ENCODE data around the gene BNC2. TPM values are rescaled to one million over a fixed set of nuclear protein-coding genes. Genes with fewer than 3 reads are reported as not detected.

Gene BNC2
- total and polyA plus RNA-seq, 2 of the 13 experiments (the other 11 are each of a cell fraction or from before 2014, with no cell fraction given) = not detected

DNA sequence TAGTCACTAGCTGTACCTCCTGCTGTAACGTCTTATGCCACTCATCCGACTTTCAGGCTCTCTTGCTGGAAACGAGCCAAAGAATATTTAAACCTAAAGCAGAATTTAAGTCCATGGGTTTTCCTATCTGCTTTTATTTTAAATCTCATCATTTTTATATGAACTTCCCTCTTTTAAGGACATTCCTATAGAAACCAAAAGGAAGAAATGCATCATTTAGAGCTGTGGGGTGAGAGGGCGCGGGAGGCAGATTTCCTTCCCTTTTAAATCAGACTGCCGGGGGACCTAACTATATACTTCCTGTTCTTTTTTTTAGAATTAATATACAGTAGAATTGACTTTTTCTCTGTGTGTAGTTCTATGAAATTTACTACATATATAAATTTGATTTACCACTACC is 468.8 kb downstream of the BNC2 start:
- WGBS (ENCODE audit: low lambda C conversion rate) = 43% methylated on average over 6 of the region's 6 CpGs
- FAIRE-seq (no peak), ATAC-seq (no peak), DNase-seq (ENCODE audit: low spot score) (no peak)
- Histone ChIP-seq H3K9me3 (ENCODE audit: low read length) (no peaks in the 10 kb centered on the region), H3K9ac (ENCODE audit: insufficient read depth, low read depth, low read length) (no peak overlapping the region), H3K79me2 (ENCODE audit: insufficient read depth, low read length) (no peaks in the 10 kb centered on the region), H3K4me2 (ENCODE audit: low read depth, low read length) (no peak overlapping the region), H3K4me1 (ENCODE audit: insufficient read depth, low read length) (no peaks in the 10 kb centered on the region), H3K27me3 (ENCODE audit: control insufficient read depth in 1 of 2, insufficient read depth in 2 of 2, low read length in 2 of 2) (peaks cover 0 to under 1% of the 10 kb centered on the region in 2 experiments; a peak in 1 of 5 replicates), H3K36me3 (replicated peaks in 1 of 2; ENCODE audit: control insufficient read depth in 1 of 2, insufficient read depth in 2 of 2, low read length in 2 of 2) (no peaks in the 10 kb centered on the region), H2AFZ (ENCODE audit: low read length) (no peak overlapping the region), H3K4me3 (replicated peaks in 1 of 3; ENCODE audit: insufficient read depth in 1 of 3, low read depth in 2 of 3, low read length in 3 of 3) (no peak overlapping the region), H3K27ac (ENCODE audit: extremely low read length, insufficient read depth, low read length) (no peak overlapping the region), H4K20me1 (ENCODE audit: insufficient read depth, low read length) (no peaks in the 10 kb centered on the region)
- CTCF ChIA-PET (ENCODE audit: low intra/inter-chr PET ratio, low total read pairs) = no interaction called here
- in situ Hi-C loops (cut with HindIII; ENCODE audit: extremely low pct_ligation_motif_present, low pct_unique_long_range_greater_than_20kb) = no loop called here
- BruUV-seq (replicated peaks) = no TSS peak
- intact Hi-C loops (cut with micrococcal nuclease; ENCODE audit: unreplicated experiment) = no loop called here
- POLR2A ChIA-PET = no interaction called here
- TF ChIP-seq REXO4 (CRISPR knock-in tag; IDR thresholded peaks at IDR 0.05; ENCODE audit: borderline replicate concordance) = no peak
- no peak for TF ChIP-seq SNRNP70 (IDR thresholded peaks at IDR 0.05; ENCODE audit: low read depth, low read length)
- TF ChIP-seq, protein P1, sequence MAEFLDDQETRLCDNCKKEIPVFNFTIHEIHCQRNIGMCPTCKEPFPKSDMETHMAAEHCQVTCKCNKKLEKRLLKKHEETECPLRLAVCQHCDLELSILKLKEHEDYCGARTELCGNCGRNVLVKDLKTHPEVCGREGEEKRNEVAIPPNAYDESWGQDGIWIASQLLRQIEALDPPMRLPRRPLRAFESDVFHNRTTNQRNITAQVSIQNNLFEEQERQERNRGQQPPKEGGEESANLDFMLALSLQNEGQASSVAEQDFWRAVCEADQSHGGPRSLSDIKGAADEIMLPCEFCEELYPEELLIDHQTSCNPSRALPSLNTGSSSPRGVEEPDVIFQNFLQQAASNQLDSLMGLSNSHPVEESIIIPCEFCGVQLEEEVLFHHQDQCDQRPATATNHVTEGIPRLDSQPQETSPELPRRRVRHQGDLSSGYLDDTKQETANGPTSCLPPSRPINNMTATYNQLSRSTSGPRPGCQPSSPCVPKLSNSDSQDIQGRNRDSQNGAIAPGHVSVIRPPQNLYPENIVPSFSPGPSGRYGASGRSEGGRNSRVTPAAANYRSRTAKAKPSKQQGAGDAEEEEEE (CRISPR knock-in tag; IDR thresholded peaks at IDR 0.05; ENCODE audit: borderline replicate concordance) = no peak
- no peak for TF ChIP-seq ZNF652 (CRISPR knock-in tag; IDR thresholded peaks at IDR 0.05; ENCODE audit: borderline replicate concordance, low read depth)
- TF ChIP-seq, protein P2, sequence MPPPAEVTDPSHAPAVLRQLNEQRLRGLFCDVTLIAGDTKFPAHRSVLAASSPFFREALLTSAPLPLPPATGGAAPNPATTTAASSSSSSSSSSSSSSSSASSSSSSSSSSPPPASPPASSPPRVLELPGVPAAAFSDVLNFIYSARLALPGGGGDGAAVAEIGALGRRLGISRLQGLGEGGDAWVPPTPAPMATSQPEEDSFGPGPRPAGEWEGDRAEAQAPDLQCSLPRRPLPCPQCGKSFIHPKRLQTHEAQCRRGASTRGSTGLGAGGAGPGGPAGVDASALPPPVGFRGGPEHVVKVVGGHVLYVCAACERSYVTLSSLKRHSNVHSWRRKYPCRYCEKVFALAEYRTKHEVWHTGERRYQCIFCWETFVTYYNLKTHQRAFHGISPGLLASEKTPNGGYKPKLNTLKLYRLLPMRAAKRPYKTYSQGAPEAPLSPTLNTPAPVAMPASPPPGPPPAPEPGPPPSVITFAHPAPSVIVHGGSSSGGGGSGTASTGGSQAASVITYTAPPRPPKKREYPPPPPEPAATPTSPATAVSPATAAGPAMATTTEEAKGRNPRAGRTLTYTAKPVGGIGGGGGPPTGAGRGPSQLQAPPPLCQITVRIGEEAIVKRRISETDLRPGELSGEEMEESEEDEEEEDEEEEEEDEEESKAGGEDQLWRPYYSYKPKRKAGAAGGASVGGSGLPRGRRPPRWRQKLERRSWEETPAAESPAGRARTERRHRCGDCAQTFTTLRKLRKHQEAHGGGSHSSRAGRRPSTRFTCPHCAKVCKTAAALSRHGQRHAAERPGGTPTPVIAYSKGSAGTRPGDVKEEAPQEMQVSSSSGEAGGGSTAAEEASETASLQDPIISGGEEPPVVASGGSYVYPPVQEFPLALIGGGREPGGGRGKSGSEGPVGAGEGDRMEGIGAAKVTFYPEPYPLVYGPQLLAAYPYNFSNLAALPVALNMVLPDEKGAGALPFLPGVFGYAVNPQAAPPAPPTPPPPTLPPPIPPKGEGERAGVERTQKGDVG (CRISPR knock-in tag; IDR thresholded peaks at IDR 0.05; ENCODE audit: borderline replicate concordance) = no peak
- TF ChIP-seq, protein P3, sequence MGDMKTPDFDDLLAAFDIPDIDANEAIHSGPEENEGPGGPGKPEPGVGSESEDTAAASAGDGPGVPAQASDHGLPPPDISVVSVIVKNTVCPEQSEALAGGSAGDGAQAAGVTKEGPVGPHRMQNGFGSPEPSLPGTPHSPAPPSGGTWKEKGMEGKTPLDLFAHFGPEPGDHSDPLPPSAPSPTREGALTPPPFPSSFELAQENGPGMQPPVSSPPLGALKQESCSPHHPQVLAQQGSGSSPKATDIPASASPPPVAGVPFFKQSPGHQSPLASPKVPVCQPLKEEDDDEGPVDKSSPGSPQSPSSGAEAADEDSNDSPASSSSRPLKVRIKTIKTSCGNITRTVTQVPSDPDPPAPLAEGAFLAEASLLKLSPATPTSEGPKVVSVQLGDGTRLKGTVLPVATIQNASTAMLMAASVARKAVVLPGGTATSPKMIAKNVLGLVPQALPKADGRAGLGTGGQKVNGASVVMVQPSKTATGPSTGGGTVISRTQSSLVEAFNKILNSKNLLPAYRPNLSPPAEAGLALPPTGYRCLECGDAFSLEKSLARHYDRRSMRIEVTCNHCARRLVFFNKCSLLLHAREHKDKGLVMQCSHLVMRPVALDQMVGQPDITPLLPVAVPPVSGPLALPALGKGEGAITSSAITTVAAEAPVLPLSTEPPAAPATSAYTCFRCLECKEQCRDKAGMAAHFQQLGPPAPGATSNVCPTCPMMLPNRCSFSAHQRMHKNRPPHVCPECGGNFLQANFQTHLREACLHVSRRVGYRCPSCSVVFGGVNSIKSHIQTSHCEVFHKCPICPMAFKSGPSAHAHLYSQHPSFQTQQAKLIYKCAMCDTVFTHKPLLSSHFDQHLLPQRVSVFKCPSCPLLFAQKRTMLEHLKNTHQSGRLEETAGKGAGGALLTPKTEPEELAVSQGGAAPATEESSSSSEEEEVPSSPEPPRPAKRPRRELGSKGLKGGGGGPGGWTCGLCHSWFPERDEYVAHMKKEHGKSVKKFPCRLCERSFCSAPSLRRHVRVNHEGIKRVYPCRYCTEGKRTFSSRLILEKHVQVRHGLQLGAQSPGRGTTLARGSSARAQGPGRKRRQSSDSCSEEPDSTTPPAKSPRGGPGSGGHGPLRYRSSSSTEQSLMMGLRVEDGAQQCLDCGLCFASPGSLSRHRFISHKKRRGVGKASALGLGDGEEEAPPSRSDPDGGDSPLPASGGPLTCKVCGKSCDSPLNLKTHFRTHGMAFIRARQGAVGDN (CRISPR knock-in tag; IDR thresholded peaks at IDR 0.05) = no peak
- TF ChIP-seq, protein P4, sequence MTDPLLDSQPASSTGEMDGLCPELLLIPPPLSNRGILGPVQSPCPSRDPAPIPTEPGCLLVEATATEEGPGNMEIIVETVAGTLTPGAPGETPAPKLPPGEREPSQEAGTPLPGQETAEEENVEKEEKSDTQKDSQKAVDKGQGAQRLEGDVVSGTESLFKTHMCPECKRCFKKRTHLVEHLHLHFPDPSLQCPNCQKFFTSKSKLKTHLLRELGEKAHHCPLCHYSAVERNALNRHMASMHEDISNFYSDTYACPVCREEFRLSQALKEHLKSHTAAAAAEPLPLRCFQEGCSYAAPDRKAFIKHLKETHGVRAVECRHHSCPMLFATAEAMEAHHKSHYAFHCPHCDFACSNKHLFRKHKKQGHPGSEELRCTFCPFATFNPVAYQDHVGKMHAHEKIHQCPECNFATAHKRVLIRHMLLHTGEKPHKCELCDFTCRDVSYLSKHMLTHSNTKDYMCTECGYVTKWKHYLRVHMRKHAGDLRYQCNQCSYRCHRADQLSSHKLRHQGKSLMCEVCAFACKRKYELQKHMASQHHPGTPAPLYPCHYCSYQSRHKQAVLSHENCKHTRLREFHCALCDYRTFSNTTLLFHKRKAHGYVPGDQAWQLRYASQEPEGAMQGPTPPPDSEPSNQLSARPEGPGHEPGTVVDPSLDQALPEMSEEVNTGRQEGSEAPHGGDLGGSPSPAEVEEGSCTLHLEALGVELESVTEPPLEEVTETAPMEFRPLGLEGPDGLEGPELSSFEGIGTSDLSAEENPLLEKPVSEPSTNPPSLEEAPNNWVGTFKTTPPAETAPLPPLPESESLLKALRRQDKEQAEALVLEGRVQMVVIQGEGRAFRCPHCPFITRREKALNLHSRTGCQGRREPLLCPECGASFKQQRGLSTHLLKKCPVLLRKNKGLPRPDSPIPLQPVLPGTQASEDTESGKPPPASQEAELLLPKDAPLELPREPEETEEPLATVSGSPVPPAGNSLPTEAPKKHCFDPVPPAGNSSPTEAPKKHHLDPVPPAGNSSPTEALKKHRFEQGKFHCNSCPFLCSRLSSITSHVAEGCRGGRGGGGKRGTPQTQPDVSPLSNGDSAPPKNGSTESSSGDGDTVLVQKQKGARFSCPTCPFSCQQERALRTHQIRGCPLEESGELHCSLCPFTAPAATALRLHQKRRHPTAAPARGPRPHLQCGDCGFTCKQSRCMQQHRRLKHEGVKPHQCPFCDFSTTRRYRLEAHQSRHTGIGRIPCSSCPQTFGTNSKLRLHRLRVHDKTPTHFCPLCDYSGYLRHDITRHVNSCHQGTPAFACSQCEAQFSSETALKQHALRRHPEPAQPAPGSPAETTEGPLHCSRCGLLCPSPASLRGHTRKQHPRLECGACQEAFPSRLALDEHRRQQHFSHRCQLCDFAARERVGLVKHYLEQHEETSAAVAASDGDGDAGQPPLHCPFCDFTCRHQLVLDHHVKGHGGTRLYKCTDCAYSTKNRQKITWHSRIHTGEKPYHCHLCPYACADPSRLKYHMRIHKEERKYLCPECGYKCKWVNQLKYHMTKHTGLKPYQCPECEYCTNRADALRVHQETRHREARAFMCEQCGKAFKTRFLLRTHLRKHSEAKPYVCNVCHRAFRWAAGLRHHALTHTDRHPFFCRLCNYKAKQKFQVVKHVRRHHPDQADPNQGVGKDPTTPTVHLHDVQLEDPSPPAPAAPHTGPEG (CRISPR knock-in tag; IDR thresholded peaks at IDR 0.05) = no peak
